Duodenal mucosa (tissue), 2 donors: ENCODE measurements around the gene ANKRD33B.
"Not testable (repeated sequence)": the region's sequence is repeated elsewhere in the genome, so short reads cannot be mapped to it uniquely, and the experiment has no call there.

Source experiments
- H3K27ac ChIP-seq: one replicate; pipeline ENCODE4 v1.7.0; 2013; ENCODE audit warnings: low read depth, low read length
- H3K27me3 ChIP-seq, 2 donors: one replicate each; pipeline ENCODE4 v1.7.0; 2013; ENCODE audit warnings: low read length in 2 of 2, control low read depth in 1 of 2; ENCODE audit not compliant: insufficient read depth in 2 of 2, control insufficient read depth in 1 of 2
- H3K36me3 ChIP-seq, 2 donors: one replicate each; pipeline ENCODE4 v1.7.0; 2013; ENCODE audit warnings: low read length in 2 of 2, control low read depth in 1 of 2; ENCODE audit not compliant: insufficient read depth in 2 of 2, control insufficient read depth in 1 of 2
- H3K4me1 ChIP-seq, 2 donors: one replicate each; pipeline ENCODE4 v1.7.0; 2013; ENCODE audit warnings: low read length in 2 of 2, control low read depth in 1 of 2; ENCODE audit not compliant: insufficient read depth in 2 of 2, control insufficient read depth in 1 of 2
- H3K4me3 ChIP-seq, 2 donors: one replicate each; pipeline ENCODE4 v1.7.0; 2013; ENCODE audit warnings: low read length in 2 of 2, low read depth in 1 of 2
- H3K9ac ChIP-seq, 2 donors: one replicate each; pipeline ENCODE4 v1.7.0; 2013; ENCODE audit warnings: low read length in 2 of 2, low read depth in 1 of 2
- H3K9me3 ChIP-seq, 2 donors: one replicate each; pipeline ENCODE4 v1.7.0; 2013; ENCODE audit warnings: low read length in 2 of 2, control low read depth in 1 of 2; ENCODE audit not compliant: control insufficient read depth in 1 of 2

Gene ANKRD33B

DNA sequence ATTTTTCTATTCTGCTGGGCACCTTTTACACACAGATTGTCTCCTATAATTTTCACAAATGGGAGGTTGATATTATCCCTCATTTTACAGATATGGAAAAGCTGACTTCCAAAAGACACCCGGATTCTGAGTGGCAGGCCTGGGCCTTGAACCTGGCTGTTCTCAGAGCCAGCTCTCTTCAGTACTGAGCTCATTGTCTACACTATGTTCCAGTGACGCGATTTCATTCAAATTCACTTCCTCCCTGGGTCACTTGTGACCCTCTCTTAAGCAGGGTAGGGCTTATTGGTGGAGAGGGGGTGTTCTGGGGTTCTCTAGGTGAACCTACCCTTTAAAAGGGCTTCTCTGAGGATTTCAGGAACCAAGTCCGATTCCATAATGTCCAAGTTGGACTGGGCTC is 70.2 kb downstream of the ANKRD33B start:
- peaks cover 5% of the 10 kb centered on the region in 2 donors for H3K4me1 ChIP-seq
- no peak overlapping the region for H3K9ac ChIP-seq
- H3K36me3 ChIP-seq, result no peaks in the 10 kb centered on the region
- H3K4me3 ChIP-seq, result no peak overlapping the region
- H3K9me3 ChIP-seq, result peaks cover 0 to 4% of the 10 kb centered on the region in 2 donors
- H3K27ac ChIP-seq, result no peak overlapping the region
- no peaks in the 10 kb centered on the region for H3K27me3 ChIP-seq

DNA sequence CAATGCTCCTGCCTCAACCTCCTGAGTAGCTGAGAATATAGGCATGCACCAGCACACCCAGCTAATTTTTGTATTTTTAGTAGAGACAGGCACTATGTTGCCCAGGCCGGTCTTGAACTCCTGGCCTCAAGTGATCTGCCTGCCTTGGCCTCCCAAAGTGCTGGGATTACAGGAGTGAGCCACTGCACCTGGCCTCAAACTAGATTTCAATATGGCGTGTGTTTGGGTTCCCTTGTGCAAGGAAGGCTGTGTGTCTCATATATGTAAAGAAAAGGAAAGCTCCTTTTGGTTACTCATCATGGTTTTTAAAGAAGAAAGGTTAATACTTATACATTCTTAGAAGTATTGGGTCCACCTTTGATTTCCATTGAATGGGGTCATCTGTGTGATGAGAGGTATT is 70.7 kb downstream of the ANKRD33B start:
- H3K27me3 ChIP-seq, result no peaks in the 10 kb centered on the region
- no peak overlapping the region for H3K4me3 ChIP-seq
- no peak overlapping the region for H3K27ac ChIP-seq
- H3K9ac ChIP-seq, result no peak overlapping the region
- peaks cover 0 to 4% of the 10 kb centered on the region in 2 donors for H3K9me3 ChIP-seq
- no peaks in the 10 kb centered on the region for H3K36me3 ChIP-seq
- H3K4me1 ChIP-seq, result peaks cover 5% of the 10 kb centered on the region in 2 donors

DNA sequence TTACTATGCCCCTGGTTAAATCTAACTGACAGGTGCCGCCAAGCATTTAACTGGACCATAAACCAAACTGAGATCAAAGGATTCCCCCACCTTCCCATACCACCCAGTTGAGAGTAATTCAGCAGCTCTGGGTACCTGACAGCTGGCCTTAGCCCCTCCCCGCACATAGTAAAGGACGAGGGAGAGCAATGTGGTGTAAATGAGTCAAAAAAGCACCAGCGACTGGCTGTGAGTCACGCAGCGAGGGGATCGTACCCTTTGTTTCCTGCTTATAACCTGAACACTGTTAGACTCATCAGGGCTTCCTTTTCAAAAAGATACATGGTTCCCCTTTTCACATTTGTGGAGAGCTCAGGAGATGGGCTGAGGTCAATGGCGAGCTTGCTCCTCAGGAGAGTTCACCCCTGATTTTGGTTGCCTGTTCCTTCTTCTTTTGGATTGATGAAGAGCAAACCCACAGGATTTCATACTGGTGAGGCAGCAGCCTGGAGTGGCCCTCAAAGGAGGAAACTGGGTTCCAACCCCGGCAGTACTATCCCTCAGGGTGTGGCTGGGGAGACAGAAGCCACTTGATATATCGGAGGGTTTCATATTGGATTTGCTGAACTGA is 71.5 kb downstream of the ANKRD33B start:
- Histone ChIP-seq H3K4me3 (no peak overlapping the region), H3K9me3 (peaks cover 0 to 7% of the 10 kb centered on the region in 2 donors), H3K4me1 (peaks cover 5% of the 10 kb centered on the region in 2 donors), H3K27me3 (no peaks in the 10 kb centered on the region), H3K9ac (no peak overlapping the region), H3K36me3 (no peaks in the 10 kb centered on the region), H3K27ac (no peak overlapping the region)

- Histone ChIP-seq H3K9me3 (peaks cover 0 to 7% of the 10 kb centered on the region in 2 donors), H3K4me1 (peaks cover 5% of the 10 kb centered on the region in 2 donors), H3K9ac (no peak overlapping the region), H3K4me3 (no peak overlapping the region), H3K27ac (no peak overlapping the region), H3K27me3 (no peaks in the 10 kb centered on the region), H3K36me3 (no peaks in the 10 kb centered on the region)
Observed at GRCh38 chr5:10635867-10636350, 72.0 kb downstream of the ANKRD33B start.

GRCh38 chr5:10636363-10637142 is 72.7 kb downstream of the ANKRD33B start:
- H3K9me3 ChIP-seq, result peaks cover 0 to 7% of the 10 kb centered on the region in 2 donors
- no peak overlapping the region for H3K27ac ChIP-seq
- H3K27me3 ChIP-seq, result no peaks in the 10 kb centered on the region

GRCh38 chr5:10637944-10638343 is 74.1 kb downstream of the ANKRD33B start:
- Histone ChIP-seq H3K9me3 (peaks cover 0 to 7% of the 10 kb centered on the region in 2 donors), H3K27ac (no peak overlapping the region), H3K4me3 (no peak overlapping the region), H3K4me1 (peaks cover 5% of the 10 kb centered on the region in 2 donors), H3K36me3 (no peaks in the 10 kb centered on the region), H3K9ac (no peak overlapping the region), H3K27me3 (no peaks in the 10 kb centered on the region)

More at GRCh38 chr5:10636363-10637142, 72.7 kb downstream of the ANKRD33B start:
- Histone ChIP-seq H3K9ac (no peak overlapping the region), H3K4me3 (no peak overlapping the region), H3K36me3 (no peaks in the 10 kb centered on the region), H3K4me1 (peaks cover 5% of the 10 kb centered on the region in 2 donors)

DNA sequence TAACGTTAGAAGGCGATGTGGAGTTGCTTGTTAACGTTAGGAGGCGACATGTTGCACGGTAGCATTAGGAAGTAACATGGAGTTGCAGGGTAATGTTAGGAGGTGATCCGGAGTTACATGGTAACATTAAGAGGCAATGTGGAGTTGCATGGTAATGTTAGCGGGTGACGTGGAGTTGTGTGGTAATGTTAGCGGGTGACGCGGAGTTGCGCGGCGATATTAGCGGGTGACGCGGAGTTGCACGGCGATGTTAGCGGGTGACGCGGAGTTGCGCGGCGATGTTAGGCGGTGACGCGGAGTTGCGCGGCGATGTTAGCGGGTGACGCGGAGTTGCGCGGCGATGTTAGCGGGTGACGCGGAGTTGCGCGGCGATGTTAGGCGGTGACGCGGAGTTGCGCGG is 74.9 kb downstream of the ANKRD33B start:
- not testable (repeated sequence) for H3K4me3 ChIP-seq, H3K36me3 ChIP-seq, H3K9ac ChIP-seq, H3K27me3 ChIP-seq, H3K9me3 ChIP-seq, H3K27ac ChIP-seq, H3K4me1 ChIP-seq

DNA sequence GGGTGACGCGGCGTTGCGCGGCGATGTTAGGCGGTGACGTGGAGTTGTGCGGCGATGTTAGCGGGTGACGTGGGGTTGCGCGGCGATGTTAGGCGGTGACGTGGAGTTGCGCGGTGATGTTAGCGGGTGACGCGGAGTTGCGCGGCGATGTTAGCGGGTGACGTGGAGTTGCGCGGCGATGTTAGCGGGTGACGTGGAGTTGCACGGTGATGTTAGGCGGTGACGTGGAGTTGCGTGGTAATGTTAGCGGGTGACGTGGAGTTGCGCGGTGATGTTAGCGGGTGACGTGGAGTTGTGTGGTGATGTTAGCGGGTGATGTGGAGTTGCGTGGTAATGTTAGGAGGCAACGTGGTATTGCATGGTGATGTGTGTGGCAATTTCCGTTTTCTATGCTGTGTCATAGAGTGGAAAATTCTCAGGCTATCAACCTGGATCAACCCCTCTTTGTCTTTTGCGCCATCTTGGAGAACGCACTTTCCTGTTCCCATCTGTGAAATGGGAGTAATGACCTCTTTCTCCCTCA is 76.0 kb downstream of the ANKRD33B start:
- H3K27me3 ChIP-seq, result no peaks in the 10 kb centered on the region
- peaks cover 0 to 7% of the 10 kb centered on the region in 2 donors for H3K9me3 ChIP-seq

GRCh38 chr5:10642367-10642766 is 78.5 kb downstream of the ANKRD33B start:
- no peaks in the 10 kb centered on the region for H3K27me3 ChIP-seq
- no peak overlapping the region for H3K9ac ChIP-seq
- peaks cover 0 to 7% of the 10 kb centered on the region in 2 donors for H3K9me3 ChIP-seq
- no peak overlapping the region for H3K27ac ChIP-seq
- no peak overlapping the region for H3K4me3 ChIP-seq
- H3K4me1 ChIP-seq, result no peaks in the 10 kb centered on the region
- no peaks in the 10 kb centered on the region for H3K36me3 ChIP-seq

More for the DNA sequence above, 76.0 kb downstream of the ANKRD33B start:
- H3K9ac ChIP-seq, result no peak overlapping the region
- H3K36me3 ChIP-seq, result no peaks in the 10 kb centered on the region
- H3K4me1 ChIP-seq, result no peaks in the 10 kb centered on the region
- no peak overlapping the region for H3K4me3 ChIP-seq
- no peak overlapping the region for H3K27ac ChIP-seq

- no peak overlapping the region for H3K4me3 ChIP-seq
- H3K4me1 ChIP-seq, result no peaks in the 10 kb centered on the region
- no peak overlapping the region for H3K9ac ChIP-seq
- H3K27me3 ChIP-seq, result no peaks in the 10 kb centered on the region
- H3K9me3 ChIP-seq, result peaks cover 0 to 3% of the 10 kb centered on the region in 2 donors
- no peak overlapping the region for H3K27ac ChIP-seq
- H3K36me3 ChIP-seq, result no peaks in the 10 kb centered on the region
Observed at GRCh38 chr5:10644192-10644591, 80.3 kb downstream of the ANKRD33B start.
